AG04450 (cell line): ENCODE data around the gene CCNYL1. TPM values are rescaled to one million over a fixed set of nuclear protein-coding genes. Genes with fewer than 3 reads are reported as not detected.
"Not testable (repeated sequence)": the region's sequence is repeated elsewhere in the genome, so short reads cannot be mapped to it uniquely, and the experiment has no call there.

Source experiments
- CTCF ChIA-PET: fragments of 300-600, 350-600 bp; formaldehyde crosslinking; extraction: SDS; loops from one replicate; lab custom pipeline; 2022; ENCODE audit warnings: antibody characterized with exemption, inconsistent platforms; lab: Charles Lee
- POLR2A ChIA-PET: fragments of 350-600 bp; formaldehyde crosslinking; extraction: SDS; loops from one replicate; lab custom pipeline; 2021; ENCODE audit warnings: antibody characterized with exemption, inconsistent platforms; lab: Yijun Ruan, JAX
- DNase-seq: peaks from one replicate; pipeline ENCODE4 v3.0.0-alpha.2; 2011; ENCODE audit warnings: low read depth, low spot score
- H3K27ac ChIP-seq: one replicate; pipeline ENCODE4 v1.5.1; 2012; ENCODE audit warnings: low read depth, low read length, control low read depth
- H3K27me3 ChIP-seq: one replicate; pipeline ENCODE4 v1.6.0; 2012; ENCODE audit warnings: low read length; ENCODE audit not compliant: control insufficient read depth, insufficient read depth
- H3K4me3 ChIP-seq: 2 replicates; pipeline ENCODE4 v1.5.1; 2011; ENCODE audit warnings: mild to moderate bottlenecking, low read depth, low read length, control low read depth
- H3K9me3 ChIP-seq: 2 replicates; pipeline ENCODE4 v1.5.1; 2012; ENCODE audit warnings: low read length; ENCODE audit not compliant: control insufficient read depth, insufficient read depth
- polyA plus RNA-seq: library from polyadenylated mRNA; depleted of rRNA; stranded (reverse); fragments of >200 nt; gene quantifications from 2 replicates; pipeline ENCODE4 v1.2.3, GENCODE V29; 2011
- TF ChIP-seq, protein P1 (sequence below): IDR thresholded peaks from 2 replicates; pipeline ENCODE4 v1.5.1; 2011; ENCODE audit warnings: low read depth, low read length, control low read depth, inconsistent platforms

Gene CCNYL1
- polyA plus RNA-seq, 1 experiment, result 20.5 TPM

DNA sequence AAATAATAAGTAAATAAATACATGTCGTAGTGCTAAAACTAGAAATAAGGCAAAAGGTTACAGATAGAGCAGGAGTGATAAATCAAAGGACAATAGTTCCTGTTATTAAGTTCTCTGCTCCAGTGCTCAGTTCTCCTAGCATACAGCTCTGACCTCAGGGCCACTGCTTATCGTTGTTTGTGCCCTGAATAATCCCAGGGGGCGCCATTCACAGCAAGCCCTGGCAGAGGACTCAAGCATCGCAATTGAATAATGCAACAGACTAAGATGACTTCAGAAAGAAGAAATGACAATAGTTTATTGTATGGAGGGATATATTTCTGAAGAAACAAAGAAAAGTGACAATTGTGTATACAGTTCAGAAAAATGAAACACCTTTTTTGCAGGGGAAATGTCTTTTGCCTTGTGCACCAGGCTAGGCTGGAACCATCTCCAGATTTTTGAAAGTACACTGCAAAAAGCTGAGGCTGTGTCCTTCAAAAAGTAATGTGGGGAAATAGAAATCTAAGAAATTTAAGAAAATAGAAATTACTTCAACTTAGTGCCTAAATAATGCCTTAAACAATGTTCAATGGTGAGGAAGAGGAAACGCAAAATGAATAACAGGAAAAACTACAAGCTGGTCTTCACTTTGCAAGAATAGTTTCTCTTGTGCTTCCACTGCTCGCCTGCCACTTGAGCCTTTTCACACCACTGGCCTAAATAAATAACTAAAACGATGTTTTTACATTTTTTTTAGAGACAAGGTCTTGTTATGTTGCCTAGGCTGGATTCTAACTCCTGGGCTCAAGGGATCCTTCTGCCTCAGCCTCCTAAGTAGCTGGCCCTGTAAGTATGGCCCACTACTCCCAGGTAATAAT lies 19.0 kb upstream of the CCNYL1 start:
- ChIA-PET CTCF (interaction anchor here (0.6 to 1.5 kb wide), 4 partner anchors 8 to 348 kb away, joined by 3 to 5 read pairs (median 4); no protein-coding TSS in a partner anchor), POLR2A (no interaction called here)
- no peaks in the 10 kb centered on the region for H3K27me3 ChIP-seq
- no peak for DNase-seq
- H3K4me3 ChIP-seq, result no peak overlapping the region
- no peak overlapping the region for H3K27ac ChIP-seq
- no peaks in the 10 kb centered on the region for H3K9me3 ChIP-seq
- TF ChIP-seq, protein P1, sequence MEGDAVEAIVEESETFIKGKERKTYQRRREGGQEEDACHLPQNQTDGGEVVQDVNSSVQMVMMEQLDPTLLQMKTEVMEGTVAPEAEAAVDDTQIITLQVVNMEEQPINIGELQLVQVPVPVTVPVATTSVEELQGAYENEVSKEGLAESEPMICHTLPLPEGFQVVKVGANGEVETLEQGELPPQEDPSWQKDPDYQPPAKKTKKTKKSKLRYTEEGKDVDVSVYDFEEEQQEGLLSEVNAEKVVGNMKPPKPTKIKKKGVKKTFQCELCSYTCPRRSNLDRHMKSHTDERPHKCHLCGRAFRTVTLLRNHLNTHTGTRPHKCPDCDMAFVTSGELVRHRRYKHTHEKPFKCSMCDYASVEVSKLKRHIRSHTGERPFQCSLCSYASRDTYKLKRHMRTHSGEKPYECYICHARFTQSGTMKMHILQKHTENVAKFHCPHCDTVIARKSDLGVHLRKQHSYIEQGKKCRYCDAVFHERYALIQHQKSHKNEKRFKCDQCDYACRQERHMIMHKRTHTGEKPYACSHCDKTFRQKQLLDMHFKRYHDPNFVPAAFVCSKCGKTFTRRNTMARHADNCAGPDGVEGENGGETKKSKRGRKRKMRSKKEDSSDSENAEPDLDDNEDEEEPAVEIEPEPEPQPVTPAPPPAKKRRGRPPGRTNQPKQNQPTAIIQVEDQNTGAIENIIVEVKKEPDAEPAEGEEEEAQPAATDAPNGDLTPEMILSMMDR, result peak; percentile 45

DNA sequence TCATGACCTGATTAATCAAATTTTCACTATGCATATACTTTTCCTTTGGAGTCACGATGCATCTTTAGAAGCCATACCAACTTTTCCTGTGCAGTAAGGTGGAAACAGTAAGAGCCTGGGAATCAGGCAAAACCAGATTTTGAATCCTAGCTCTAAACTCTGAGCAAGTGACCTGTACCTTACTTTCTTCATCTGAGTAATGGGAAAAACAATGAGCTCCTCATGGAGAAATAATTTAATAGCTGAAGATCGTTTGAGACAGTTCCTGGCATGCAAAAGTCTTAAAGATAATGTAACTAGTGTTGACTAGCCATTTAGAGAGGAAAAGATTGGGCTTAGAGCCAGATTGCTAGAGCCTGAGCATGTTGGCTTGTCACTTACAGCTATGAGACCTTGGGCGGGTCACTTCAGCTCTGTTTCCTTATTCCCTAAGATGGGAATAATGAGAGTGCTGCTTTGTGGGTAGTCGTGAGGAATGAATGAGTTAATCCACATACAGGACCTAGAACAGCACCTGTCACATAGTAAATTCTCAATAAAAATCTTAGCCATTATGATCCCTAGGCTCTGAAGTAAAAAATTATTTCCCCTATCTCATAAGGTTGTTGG lies 17.7 kb upstream of the CCNYL1 start:
- ChIA-PET POLR2A (no interaction called here), CTCF (interaction anchor here (0.6 to 2.1 kb wide), 4 partner anchors 18 to 378 kb away, joined by 3 to 5 read pairs (median 3); partner anchors contain the start of gene CCNYL1)
- Histone ChIP-seq H3K4me3 (no peak overlapping the region), H3K9me3 (no peaks in the 10 kb centered on the region), H3K27ac (no peak overlapping the region), H3K27me3 (no peaks in the 10 kb centered on the region)
- TF ChIP-seq, protein P1, result no peak
- no peak for DNase-seq

DNA sequence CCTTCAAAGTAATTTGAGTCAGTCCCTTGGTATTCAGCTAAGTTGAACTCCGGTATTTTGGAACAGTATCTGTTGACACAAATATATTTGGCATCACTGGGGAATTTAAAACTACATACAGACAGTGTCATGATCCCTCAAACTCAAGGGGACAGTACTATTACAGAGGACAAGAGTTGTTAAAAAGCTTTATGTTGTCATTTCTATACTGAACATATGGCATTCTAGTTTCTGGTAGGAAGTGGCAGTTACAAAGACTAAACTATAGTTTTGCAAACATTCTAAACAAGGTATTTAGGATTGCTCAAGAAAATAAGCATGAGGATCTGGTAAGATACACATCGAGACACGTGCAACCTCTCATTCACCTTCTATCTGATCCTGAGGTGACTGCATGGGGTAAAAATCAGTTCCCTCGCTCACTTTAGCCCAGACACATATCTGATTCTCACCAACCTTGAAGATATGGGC lies 16.6 kb upstream of the CCNYL1 start:
- H3K27ac ChIP-seq, result no peak overlapping the region
- no peaks in the 10 kb centered on the region for H3K9me3 ChIP-seq
- H3K27me3 ChIP-seq, result no peaks in the 10 kb centered on the region
- DNase-seq, result no peak
- H3K4me3 ChIP-seq, result no peak overlapping the region
- ChIA-PET POLR2A (interaction anchor here (0.6 to 0.8 kb wide), 2 partner anchors 11 to 53 kb away, joined by 3 read pairs; no protein-coding TSS in a partner anchor), CTCF (interaction anchor here (0.7 to 2.1 kb wide), 4 partner anchors 16 to 770 kb away, joined by 3 to 5 read pairs (median 4); partner anchors contain the start of gene CCNYL1)
- TF ChIP-seq, protein P1, result no peak

DNA sequence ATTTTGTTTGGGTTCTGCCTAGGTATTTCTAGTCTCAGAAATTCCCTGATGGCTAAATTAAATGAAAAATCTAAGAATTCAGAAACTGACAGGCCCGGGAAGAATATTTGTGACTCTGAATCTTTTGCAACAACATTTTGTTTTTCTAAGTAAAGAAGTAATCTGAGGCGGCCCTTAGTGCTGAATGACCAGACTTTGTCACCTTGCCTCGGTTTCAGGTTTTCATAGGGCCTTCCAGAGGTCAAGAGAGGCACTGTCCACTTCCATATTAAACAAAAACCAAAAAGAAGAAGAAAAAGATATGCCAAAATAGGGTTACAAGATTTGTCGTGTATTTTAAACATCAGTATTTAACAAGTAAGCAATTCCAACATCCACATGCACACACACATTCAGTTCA lies 16.1 kb upstream of the CCNYL1 start:
- TF ChIP-seq, protein P1, result no peak
- no peaks in the 10 kb centered on the region for H3K27me3 ChIP-seq
- no peak for DNase-seq
- CTCF ChIA-PET, result interaction anchor here (1.5 to 2.1 kb wide), 2 partner anchors 16 to 345 kb away, joined by 3 to 5 read pairs; partner anchors contain the start of gene CCNYL1
- H3K27ac ChIP-seq, result no peak overlapping the region
- H3K9me3 ChIP-seq, result no peaks in the 10 kb centered on the region
- H3K4me3 ChIP-seq, result no peak overlapping the region
- POLR2A ChIA-PET, result interaction anchor here (0.6 kb wide), 1 partner anchor 16 kb away, joined by 3 read pairs; the partner anchor contains the start of gene CCNYL1

DNA sequence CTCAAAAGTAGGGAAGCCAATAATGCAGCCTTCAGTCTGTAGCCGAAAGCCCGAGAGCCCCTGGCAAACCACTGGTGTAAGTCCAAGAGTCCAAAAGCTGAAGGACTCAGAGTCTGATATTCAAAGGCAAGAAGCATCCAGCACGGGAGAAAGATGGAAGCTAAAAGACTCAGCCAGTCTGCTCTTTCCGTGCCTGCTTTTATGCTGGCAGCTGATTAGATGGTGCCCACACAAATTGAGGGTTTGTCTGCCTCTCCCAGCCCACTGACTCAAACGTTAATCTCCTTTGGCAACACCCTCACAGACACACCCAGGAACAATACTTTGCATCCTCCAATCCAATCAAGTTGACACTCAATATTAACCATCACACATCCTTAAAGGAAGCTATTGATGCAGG lies 14.5 kb upstream of the CCNYL1 start:
- POLR2A ChIA-PET, H3K27me3 ChIP-seq, H3K27ac ChIP-seq, DNase-seq, H3K4me3 ChIP-seq, H3K9me3 ChIP-seq, CTCF ChIA-PET: not testable (repeated sequence)
